ENCODE data around the gene FLNB. TPM values are rescaled to one million over a fixed set of nuclear protein-coding genes. Genes with fewer than 3 reads are reported as not detected.

The FLNB gene
- polyA plus RNA-seq, 3 donors: 0.47 to 4.0 (median 2.1) TPM

GRCh38 chr3:57968501-57968900 lies 39.7 kb upstream of the FLNB start:
- Mint-ChIP-seq H3K36me3 (no peaks in the 10 kb centered on the region), H3K4me1 (peaks cover 18% of the 10 kb centered on the region), H3K4me3 (no peak overlapping the region), H3K27me3 (ENCODE audit: low read depth in 3 of 3) (peaks cover 2 to 6% (median 3%) of the 10 kb centered on the region in 3 donors), H3K9me3 (peaks cover 0 to 2% (median 0%) of the 10 kb centered on the region in 7 donors), H3K27ac (no peak overlapping the region)
- H3K4me1 ChIP-seq (ENCODE audit: control insufficient read depth in 1 of 2, insufficient read depth in 2 of 2, low read length in 2 of 2): peaks cover 6 to 16% of the 10 kb centered on the region in 2 donors
- H3K4me2 ChIP-seq (replicated peaks; ENCODE audit: extremely low read depth, low read length, poor library complexity, severe bottlenecking): no peak overlapping the region
- no peaks in the 10 kb centered on the region for H3K9me3 ChIP-seq (replicated peaks in 1 of 2; ENCODE audit: control insufficient read depth in 1 of 2, insufficient read depth in 1 of 2, low read length in 2 of 2)
- H3K4me3 ChIP-seq (replicated peaks in 1 of 3; ENCODE audit: low read depth in 2 of 3, low read length in 3 of 3): no peak overlapping the region
- no peaks in the 10 kb centered on the region for H3K79me2 ChIP-seq (ENCODE audit: insufficient read depth, low read length)
- TF ChIP-seq, protein P1, sequence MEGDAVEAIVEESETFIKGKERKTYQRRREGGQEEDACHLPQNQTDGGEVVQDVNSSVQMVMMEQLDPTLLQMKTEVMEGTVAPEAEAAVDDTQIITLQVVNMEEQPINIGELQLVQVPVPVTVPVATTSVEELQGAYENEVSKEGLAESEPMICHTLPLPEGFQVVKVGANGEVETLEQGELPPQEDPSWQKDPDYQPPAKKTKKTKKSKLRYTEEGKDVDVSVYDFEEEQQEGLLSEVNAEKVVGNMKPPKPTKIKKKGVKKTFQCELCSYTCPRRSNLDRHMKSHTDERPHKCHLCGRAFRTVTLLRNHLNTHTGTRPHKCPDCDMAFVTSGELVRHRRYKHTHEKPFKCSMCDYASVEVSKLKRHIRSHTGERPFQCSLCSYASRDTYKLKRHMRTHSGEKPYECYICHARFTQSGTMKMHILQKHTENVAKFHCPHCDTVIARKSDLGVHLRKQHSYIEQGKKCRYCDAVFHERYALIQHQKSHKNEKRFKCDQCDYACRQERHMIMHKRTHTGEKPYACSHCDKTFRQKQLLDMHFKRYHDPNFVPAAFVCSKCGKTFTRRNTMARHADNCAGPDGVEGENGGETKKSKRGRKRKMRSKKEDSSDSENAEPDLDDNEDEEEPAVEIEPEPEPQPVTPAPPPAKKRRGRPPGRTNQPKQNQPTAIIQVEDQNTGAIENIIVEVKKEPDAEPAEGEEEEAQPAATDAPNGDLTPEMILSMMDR (IDR thresholded peaks at IDR 0.05): no peak
- H3K27me3 ChIP-seq (ENCODE audit: control insufficient read depth in 2 of 2, insufficient read depth in 2 of 2, low read length in 2 of 2): no peaks in the 10 kb centered on the region
- no peak overlapping the region for H3K27ac ChIP-seq (ENCODE audit: low read depth in 1 of 2, low read length in 2 of 2)
- no peaks in the 10 kb centered on the region for H4K20me1 ChIP-seq (ENCODE audit: insufficient read depth, low read length)
- 100% methylated on average over 4 of the region's 5 CpGs for WGBS (ENCODE audit: insufficient coverage)
- no peaks in the 10 kb centered on the region for H3K36me3 ChIP-seq (replicated peaks in 1 of 2; ENCODE audit: control insufficient read depth in 1 of 2, insufficient read depth in 2 of 2, low read length in 2 of 2)
- H3K9ac ChIP-seq (ENCODE audit: insufficient read depth, low read length, poor library complexity, severe bottlenecking): no peak overlapping the region
- H2AFZ ChIP-seq (ENCODE audit: insufficient read depth, low read depth, low read length, poor library complexity, severe bottlenecking): no peak overlapping the region
- DNase-seq: no peak
- intact Hi-C loops (cut with micrococcal nuclease): no loop called here

GRCh38 chr3:57971975-57972374 lies 36.2 kb upstream of the FLNB start:
- no peak overlapping the region for H3K4me3 Mint-ChIP-seq
- no peak overlapping the region for H2AFZ ChIP-seq (ENCODE audit: insufficient read depth, low read depth, low read length, poor library complexity, severe bottlenecking)

More at GRCh38 chr3:57971975-57972374, 36.2 kb upstream of the FLNB start:
- 54% methylated on average over 2 of the region's 4 CpGs for WGBS (ENCODE audit: insufficient coverage)
- Histone ChIP-seq H4K20me1 (ENCODE audit: insufficient read depth, low read length) (no peaks in the 10 kb centered on the region), H3K4me2 (replicated peaks; ENCODE audit: extremely low read depth, low read length, poor library complexity, severe bottlenecking) (no peak overlapping the region), H3K4me1 (ENCODE audit: control insufficient read depth in 1 of 2, insufficient read depth in 2 of 2, low read length in 2 of 2) (peaks cover 18 to 30% of the 10 kb centered on the region in 2 donors), H3K27me3 (ENCODE audit: control insufficient read depth in 2 of 2, insufficient read depth in 2 of 2, low read length in 2 of 2) (no peaks in the 10 kb centered on the region), H3K36me3 (replicated peaks in 1 of 2; ENCODE audit: control insufficient read depth in 1 of 2, insufficient read depth in 2 of 2, low read length in 2 of 2) (no peaks in the 10 kb centered on the region), H3K4me3 (replicated peaks in 1 of 3; ENCODE audit: low read depth in 2 of 3, low read length in 3 of 3) (no peak overlapping the region), H3K27ac (ENCODE audit: low read depth in 1 of 2, low read length in 2 of 2) (no peak overlapping the region), H3K9ac (ENCODE audit: insufficient read depth, low read length, poor library complexity, severe bottlenecking) (no peak overlapping the region), H3K79me2 (ENCODE audit: insufficient read depth, low read length) (no peaks in the 10 kb centered on the region), H3K9me3 (replicated peaks in 1 of 2; ENCODE audit: control insufficient read depth in 1 of 2, insufficient read depth in 1 of 2, low read length in 2 of 2) (no peaks in the 10 kb centered on the region)
- peaks cover 0 to 2% (median 0%) of the 10 kb centered on the region in 7 donors for H3K9me3 Mint-ChIP-seq
- peaks cover 0 to 3% of the 10 kb centered on the region in 2 donors for H3K36me3 Mint-ChIP-seq
- DNase-seq: no peak
- intact Hi-C loops (cut with micrococcal nuclease): no loop called here
- peak overlapping the region in 4 of 7 donors; percentile 44 to 63 (median 53) for H3K27ac Mint-ChIP-seq
- peaks cover 29% of the 10 kb centered on the region for H3K4me1 Mint-ChIP-seq
- peaks cover 2 to 10% (median 3%) of the 10 kb centered on the region in 3 donors for H3K27me3 Mint-ChIP-seq (ENCODE audit: low read depth in 3 of 3)
- TF ChIP-seq, protein P1 (IDR thresholded peaks at IDR 0.05): no peak
